GM19035 (cell line): ENCODE results near the gene PRUNE2.

Source experiments
- ATAC-seq: cut with Tn5 transposase; IDR thresholded peaks from one replicate; pipeline ENCODE4 v1.9.1; 2021; ENCODE audit not compliant: unreplicated experiment

PRUNE2 gene

GRCh38 chr9:76904661-76905457 is 1.1 kb downstream of the PRUNE2 start:
- ATAC-seq, result no peak

GRCh38 chr9:76902395-76902794 is 3.5 kb downstream of the PRUNE2 start:
- ATAC-seq, result no peak

DNA sequence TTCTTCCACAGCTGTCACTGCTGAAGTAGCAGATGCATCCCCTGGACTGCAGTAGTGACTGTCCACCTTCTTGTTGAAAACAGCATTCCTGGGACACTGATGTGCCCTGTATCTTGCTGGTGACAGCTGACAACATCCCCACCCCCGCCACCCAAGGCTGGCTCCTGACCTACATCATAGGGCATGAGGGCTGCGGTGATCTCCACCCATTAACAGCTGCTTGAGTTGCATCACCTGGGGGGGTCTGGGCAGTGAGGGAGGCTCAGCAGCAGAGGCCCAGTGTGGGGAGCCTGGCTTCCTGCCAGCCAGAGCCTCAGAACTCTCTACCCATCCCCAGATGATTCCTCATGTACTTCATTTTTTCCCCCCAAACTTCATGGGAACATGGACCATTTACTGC is 4.1 kb downstream of the PRUNE2 start:
- no peak for ATAC-seq

DNA sequence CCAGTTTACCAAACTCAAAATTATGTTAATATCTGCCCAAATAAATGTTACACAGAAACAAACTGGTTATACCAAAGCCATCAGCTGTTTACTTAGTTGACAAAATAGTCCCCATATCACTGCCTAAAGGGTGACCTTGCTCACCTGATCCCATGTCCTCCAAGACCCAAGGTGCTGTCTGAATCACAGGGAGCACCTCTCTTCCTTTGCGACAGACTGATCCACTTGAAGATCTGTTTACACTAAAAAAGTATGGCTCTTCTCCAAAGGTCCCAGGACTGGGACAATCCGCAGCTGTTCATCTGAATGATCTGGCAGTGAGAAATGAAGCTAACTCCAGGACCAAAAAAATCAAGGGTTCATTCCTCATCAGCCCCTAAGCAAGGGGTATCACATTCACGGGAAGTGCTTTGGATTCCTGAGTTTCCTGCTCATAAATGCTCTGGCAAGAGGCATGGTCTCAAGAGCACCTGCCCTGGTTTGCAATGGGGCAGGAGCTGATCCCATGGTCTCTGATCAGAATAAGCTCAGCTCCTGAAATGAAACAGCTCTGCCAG is 5.0 kb downstream of the PRUNE2 start:
- ATAC-seq, result no peak

DNA sequence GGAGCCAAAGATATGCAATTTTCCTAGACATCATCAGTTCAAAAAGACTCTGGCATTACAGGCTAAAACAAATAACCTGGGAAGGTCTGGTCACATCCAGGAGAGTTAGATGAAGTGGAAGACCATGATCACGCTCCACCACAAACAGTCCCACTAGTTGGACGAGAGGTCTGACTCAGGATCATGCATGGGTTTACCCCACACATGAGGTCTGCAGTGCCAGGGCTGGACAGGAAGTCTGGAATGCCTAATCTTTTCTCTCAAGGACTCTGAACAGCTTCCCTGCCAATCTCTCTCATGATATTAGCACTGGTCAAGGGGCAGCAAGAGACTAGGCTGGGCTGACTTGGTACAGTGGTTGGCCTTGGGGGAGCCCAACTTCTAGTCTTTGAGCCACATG is 7.1 kb downstream of the PRUNE2 start:
- ATAC-seq, result no peak

DNA sequence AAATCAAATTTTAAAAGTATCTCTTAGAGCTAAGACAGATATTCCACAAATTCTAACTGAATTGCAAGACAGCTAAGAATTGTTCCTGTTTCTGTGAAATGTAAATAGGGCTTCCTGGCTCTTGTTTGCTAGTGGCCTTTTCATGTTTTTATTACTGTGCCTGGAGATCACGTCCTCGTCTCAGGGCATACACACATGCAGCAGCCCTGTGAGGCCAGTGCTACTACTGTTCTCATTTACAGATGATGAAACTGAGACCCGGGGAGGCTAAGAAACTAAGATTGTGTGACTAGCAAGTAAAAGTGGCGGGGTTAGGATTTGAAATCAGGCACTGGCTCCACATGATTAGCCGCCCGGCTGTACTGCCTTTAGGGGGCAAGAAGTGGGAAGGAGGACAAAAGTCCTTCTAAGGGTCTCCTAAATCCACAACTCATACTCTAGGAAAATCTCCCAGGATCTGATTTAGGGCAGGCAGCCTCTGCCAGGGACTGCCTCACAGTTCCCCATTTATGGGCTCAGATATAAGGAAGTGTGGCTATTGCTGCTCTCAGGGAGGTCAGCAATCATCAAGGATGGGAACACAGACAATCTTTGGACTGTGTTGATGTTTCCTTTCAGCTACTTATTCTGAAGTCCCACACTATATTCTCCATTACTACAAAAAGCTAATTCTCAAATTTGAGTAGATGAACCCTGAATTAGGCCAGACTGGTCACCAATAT is 7.9 kb downstream of the PRUNE2 start:
- ATAC-seq, result no peak

GRCh38 chr9:76896035-76896434 is 9.9 kb downstream of the PRUNE2 start:
- ATAC-seq, result no peak

DNA sequence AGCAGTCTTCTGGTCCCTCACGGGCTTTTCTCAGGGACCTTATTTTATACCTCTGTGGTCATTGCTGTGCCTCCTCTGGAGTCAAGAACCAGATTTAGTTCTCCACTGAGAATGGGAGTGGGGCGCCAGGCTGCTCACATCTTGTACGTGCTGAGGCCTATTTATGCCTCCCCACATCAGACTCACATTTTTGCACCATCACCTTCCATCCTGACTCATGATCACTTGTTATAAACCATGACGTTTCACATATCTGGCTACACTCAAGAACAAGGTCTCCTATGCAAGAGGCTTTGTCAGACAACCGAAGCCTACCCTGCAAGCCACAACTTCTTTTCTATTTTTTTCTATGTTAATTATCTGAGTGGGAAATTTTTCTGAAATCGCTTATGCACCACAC is 10.7 kb downstream of the PRUNE2 start:
- ATAC-seq, result no peak

DNA sequence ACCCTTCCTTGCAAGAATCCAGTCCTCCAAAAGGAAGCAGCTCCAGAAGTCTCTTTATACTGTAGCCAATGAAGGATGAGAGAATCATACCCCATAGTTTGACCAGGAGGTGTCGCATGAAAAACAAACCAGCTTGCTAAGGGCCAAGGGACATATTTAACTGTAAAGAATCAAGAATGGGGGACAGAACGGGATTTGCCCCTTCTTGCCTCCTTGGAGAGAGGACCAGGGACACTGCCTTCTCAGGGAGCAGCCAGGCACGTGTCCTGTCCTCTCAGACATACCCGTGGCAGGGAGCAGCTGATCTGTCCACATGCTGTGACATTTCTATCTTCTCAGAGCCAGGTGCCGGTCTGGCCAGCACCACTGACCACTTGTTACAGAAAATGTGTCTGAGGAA is 11.7 kb downstream of the PRUNE2 start:
- ATAC-seq, result no peak

- no peak for ATAC-seq
Measured at GRCh38 chr9:76893395-76893932, 12.4 kb downstream of the PRUNE2 start.

GRCh38 chr9:76891874-76892273 is 14.0 kb downstream of the PRUNE2 start:
- no peak for ATAC-seq

GRCh38 chr9:76891279-76891678 is 14.6 kb downstream of the PRUNE2 start:
- ATAC-seq, result no peak

GRCh38 chr9:76887951-76888350 is 18.0 kb downstream of the PRUNE2 start:
- ATAC-seq, result no peak

DNA sequence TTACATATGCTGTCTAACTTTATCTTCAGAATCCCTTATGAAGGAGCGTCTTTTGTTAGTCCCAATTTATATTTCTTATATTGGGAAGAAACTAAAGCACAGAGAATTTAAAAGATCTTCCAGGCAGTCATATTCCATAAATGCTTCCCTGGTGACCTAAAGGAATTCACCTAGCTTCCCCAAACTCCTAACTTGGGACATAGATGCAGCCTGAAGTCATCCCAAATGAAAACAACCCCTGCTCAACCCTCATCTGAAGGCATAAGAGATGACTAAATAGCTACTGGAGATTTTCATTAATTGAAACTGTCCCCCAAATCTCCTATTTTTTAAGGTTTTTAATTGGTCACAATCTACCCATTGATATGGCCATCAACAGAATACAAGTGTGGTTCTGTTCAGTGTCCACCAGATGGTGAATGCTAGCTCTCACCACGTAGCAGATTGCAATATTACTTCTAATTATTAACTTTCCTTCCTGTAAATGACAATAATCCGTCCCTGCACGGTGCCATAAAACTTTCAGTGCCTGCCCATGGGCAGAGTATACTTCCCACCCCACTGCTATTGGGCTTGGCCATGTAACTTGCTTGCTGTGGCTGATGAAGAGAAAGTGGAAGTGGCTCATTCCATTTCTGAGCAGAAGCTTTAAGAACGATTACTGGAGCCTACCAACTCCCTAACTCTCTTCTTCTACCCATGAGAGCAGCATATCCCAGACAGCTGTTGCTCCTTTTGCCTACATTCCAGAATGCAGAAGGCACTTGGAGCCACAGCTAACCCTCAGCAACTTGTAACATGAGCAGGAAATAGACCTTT is 18.7 kb downstream of the PRUNE2 start:
- ATAC-seq, result peak; percentile 73

- ATAC-seq, result no peak
Measured at GRCh38 chr9:76886318-76886717, 19.6 kb downstream of the PRUNE2 start.

DNA sequence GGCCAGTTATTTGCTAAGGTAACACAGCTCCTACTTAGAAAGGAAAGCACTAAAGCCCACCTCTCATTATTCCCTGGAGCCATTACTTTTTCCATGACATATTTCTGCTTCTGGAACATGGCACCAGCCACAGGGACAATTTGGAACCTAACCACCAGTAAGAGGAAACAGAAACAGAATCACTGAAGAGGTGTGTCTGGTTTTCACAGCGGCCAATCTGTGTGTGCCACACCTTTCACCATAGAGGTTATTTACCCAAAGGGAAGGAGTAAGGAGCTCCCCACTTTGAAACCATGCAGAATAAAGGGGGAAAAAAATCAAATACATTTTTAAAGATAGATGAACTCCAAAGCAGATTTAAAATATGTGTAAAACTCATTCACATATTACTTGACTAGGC is 21.1 kb downstream of the PRUNE2 start:
- no peak for ATAC-seq

DNA sequence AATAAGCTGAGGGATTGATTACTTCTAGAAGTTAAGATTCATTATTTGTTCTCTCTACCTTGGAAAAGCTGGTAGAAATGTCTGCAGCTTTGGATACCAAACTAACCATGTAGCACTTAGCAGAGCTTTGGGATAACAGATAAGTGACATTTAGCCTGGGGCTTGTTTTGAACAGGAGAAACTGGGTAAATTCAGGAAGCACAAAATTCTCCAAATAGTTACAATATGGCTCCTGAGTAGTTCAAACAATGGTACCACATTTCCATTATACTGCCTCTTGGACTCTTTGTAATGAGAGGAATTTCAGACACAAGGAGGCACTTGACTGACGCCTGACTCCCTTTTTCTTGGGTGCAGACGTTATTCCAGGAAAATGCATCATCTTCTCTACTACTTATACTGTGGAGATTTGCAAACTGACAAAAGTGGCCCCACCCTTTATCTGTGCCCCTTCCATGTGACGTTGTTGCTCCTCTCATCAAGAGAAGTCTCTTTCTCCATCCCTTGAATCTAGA is 22.5 kb downstream of the PRUNE2 start:
- ATAC-seq, result no peak

- ATAC-seq, result peak; percentile 74
Measured at GRCh38 chr9:76882686-76883085, 23.2 kb downstream of the PRUNE2 start.

GRCh38 chr9:76880210-76880609 is 25.7 kb downstream of the PRUNE2 start:
- ATAC-seq, result no peak

GRCh38 chr9:76878933-76879332 is 27.0 kb downstream of the PRUNE2 start:
- ATAC-seq, result no peak

DNA sequence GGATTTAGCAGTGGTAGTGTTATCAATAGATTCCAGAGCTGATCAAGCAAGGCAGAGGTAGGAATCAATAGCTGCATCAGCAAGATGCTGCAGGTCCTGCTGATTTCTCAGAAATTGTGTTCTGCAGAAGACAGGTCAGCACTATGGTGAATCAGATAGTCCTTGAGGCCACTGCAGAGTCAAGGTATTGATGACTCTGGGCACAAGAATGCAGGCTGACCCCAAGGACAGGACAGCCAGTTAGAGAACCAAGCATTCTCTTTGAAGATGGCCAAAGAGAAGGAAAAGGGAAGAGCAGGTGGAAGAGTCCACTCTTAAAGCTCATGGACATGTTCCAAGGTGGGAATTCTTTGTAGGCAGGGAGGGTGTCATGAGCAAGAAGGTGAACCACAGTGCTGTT is 28.0 kb downstream of the PRUNE2 start:
- no peak for ATAC-seq
